KMS-11 (cell line): ENCODE results near the gene PIR.

Experiments used
- H2AFZ ChIP-seq: fragments of 200-600 bp; sonication (generic); 2 replicates; pipeline ENCODE4 v1.6.1; 2016; ENCODE audit warnings: antibody characterized with exemption, mixed run types, low read depth
- H3K27ac ChIP-seq: fragments of 200-600 bp; sonication (generic); 2 replicates; pipeline ENCODE4 v1.6.1; 2016; ENCODE audit warnings: mild to moderate bottlenecking, mixed run types
- H3K27me3 ChIP-seq: fragments of 200-600 bp; sonication (generic); 2 replicates; pipeline ENCODE4 v1.6.1; 2017; ENCODE audit warnings: mild to moderate bottlenecking, low read depth, mixed run types, moderate library complexity; ENCODE audit not compliant: insufficient read depth
- H3K36me3 ChIP-seq: fragments of 200-600 bp; sonication (generic); 2 replicates; pipeline ENCODE4 v1.6.1; 2017; ENCODE audit warnings: mild to moderate bottlenecking, mixed run types; ENCODE audit not compliant: insufficient read depth
- H3K4me1 ChIP-seq: fragments of 200-600 bp; sonication (generic); 2 replicates; pipeline ENCODE4 v1.6.1; 2016; ENCODE audit warnings: mild to moderate bottlenecking, low read depth, mixed run types; ENCODE audit not compliant: poor library complexity, severe bottlenecking
- H3K4me2 ChIP-seq: fragments of 200-600 bp; sonication (generic); 2 replicates; pipeline ENCODE4 v1.7.0; 2016; ENCODE audit warnings: mild to moderate bottlenecking, mixed run types
- H3K4me3 ChIP-seq: fragments of 200-600 bp; sonication (generic); IDR thresholded peaks from 2 replicates; pipeline ENCODE4 v1.6.1; 2017; ENCODE audit warnings: low read depth, low read length, mixed read lengths; ENCODE audit not compliant: insufficient read depth
- H3K79me2 ChIP-seq: fragments of 200-600 bp; sonication (generic); 2 replicates; pipeline ENCODE4 v1.6.1; 2016; ENCODE audit warnings: low read depth, mixed run types; ENCODE audit not compliant: insufficient read depth
- H3K9ac ChIP-seq: fragments of 200-600 bp; sonication (generic); 2 replicates; pipeline ENCODE4 v1.6.1; 2016; ENCODE audit warnings: mild to moderate bottlenecking, mixed run types
- H4K20me1 ChIP-seq: fragments of 200-600 bp; sonication (generic); 2 replicates; pipeline ENCODE4 v1.6.1; 2016; ENCODE audit warnings: mild to moderate bottlenecking, mixed run types; ENCODE audit not compliant: insufficient read depth
- CTCF ChIP-seq: fragments of 200-600 bp; sonication (generic); conservative IDR thresholded peaks from 2 replicates; pipeline ENCODE4 v1.6.1; 2017; ENCODE audit warnings: low read depth, mild to moderate bottlenecking, antibody characterized with exemption, low read length, moderate library complexity, mixed read lengths

The PIR gene

GRCh38 chrX:15437724-15438123, 55.4 kb downstream of the PIR start:
- Histone ChIP-seq H4K20me1 (no peaks in the 10 kb centered on the region), H2AFZ (no peak overlapping the region), H3K4me3 (no peak overlapping the region), H3K4me1 (no peaks in the 10 kb centered on the region), H3K79me2 (no peaks in the 10 kb centered on the region), H3K27me3 (no peaks in the 10 kb centered on the region), H3K4me2 (no peak overlapping the region), H3K27ac (no peak overlapping the region), H3K9ac (no peak overlapping the region), H3K36me3 (no peaks in the 10 kb centered on the region)
- TF ChIP-seq CTCF: no peak

- H3K4me3 ChIP-seq: no peak overlapping the region
- no peaks in the 10 kb centered on the region for H3K79me2 ChIP-seq
- H2AFZ ChIP-seq: no peak overlapping the region
- no peaks in the 10 kb centered on the region for H3K36me3 ChIP-seq
- H3K4me2 ChIP-seq: no peak overlapping the region
- H4K20me1 ChIP-seq: no peaks in the 10 kb centered on the region
- no peak overlapping the region for H3K27ac ChIP-seq
- H3K27me3 ChIP-seq: no peaks in the 10 kb centered on the region
- no peaks in the 10 kb centered on the region for H3K4me1 ChIP-seq
- TF ChIP-seq CTCF: no peak
- no peak overlapping the region for H3K9ac ChIP-seq
Measured at GRCh38 chrX:15435836-15436619, 57.1 kb downstream of the PIR start.

- no peaks in the 10 kb centered on the region for H3K36me3 ChIP-seq
- no peak overlapping the region for H3K4me3 ChIP-seq
Measured at GRCh38 chrX:15434205-15434604, 58.9 kb downstream of the PIR start.

GRCh38 chrX:15430584-15430983, 62.5 kb downstream of the PIR start:
- no peak overlapping the region for H3K4me2 ChIP-seq
- no peaks in the 10 kb centered on the region for H3K27me3 ChIP-seq
- no peak overlapping the region for H3K27ac ChIP-seq
- H3K36me3 ChIP-seq: no peaks in the 10 kb centered on the region
- H3K4me1 ChIP-seq: no peaks in the 10 kb centered on the region
- no peaks in the 10 kb centered on the region for H3K79me2 ChIP-seq
- no peak overlapping the region for H2AFZ ChIP-seq
- H3K4me3 ChIP-seq: no peak overlapping the region
- no peaks in the 10 kb centered on the region for H4K20me1 ChIP-seq
- TF ChIP-seq CTCF: no peak
- no peak overlapping the region for H3K9ac ChIP-seq

More at GRCh38 chrX:15434205-15434604, 58.9 kb downstream of the PIR start:
- Histone ChIP-seq H3K27ac (no peak overlapping the region), H3K4me1 (no peaks in the 10 kb centered on the region), H3K9ac (no peak overlapping the region), H3K27me3 (no peaks in the 10 kb centered on the region), H2AFZ (no peak overlapping the region), H4K20me1 (no peaks in the 10 kb centered on the region), H3K79me2 (no peaks in the 10 kb centered on the region), H3K4me2 (no peak overlapping the region)
- no peak for TF ChIP-seq CTCF
